ENCODE measurements around the gene ENDOU. TPM values are rescaled to one million over a fixed set of nuclear protein-coding genes. Genes with fewer than 3 reads are reported as not detected.

Gene ENDOU
- total and polyA plus RNA-seq, 5 experiments from 2014 or later, result not detected

GRCh38 chr12:47711448-47711847 lies 13.8 kb downstream of the ENDOU start:
- Mint-ChIP-seq H3K27me3 (no peaks in the 10 kb centered on the region), H3K36me3 (no peaks in the 10 kb centered on the region), H3K4me1 (peaks cover 23 to 67% (median 37%) of the 10 kb centered on the region in 4 donors), H3K27ac (peak overlapping the region in 1 of 10 donors; percentile 11), H3K9me3 (no peaks in the 10 kb centered on the region), H3K4me3 (no peak overlapping the region)
- POLR2A ChIA-PET, result interaction anchor here (0.6 to 1.2 kb wide), 2 partner anchors 30 to 128 kb away, joined by 3 to 5 read pairs; no protein-coding TSS in a partner anchor
- no peak for DNase-seq
- no peak for ATAC-seq

- POLR2A ChIA-PET, result no interaction called here
- peaks cover 23 to 64% (median 36%) of the 10 kb centered on the region in 4 donors for H3K4me1 Mint-ChIP-seq
- peak overlapping the region in 2 of 10 donors; percentile 41 to 94 for H3K27ac Mint-ChIP-seq
Measured at GRCh38 chr12:47710278-47710677, 15.0 kb downstream of the ENDOU start.

GRCh38 chr12:47709671-47710070 lies 15.6 kb downstream of the ENDOU start:
- DNase-seq (no peak), ATAC-seq (no peak)
- no peaks in the 10 kb centered on the region for H3K27me3 Mint-ChIP-seq
- H3K36me3 Mint-ChIP-seq, result no peaks in the 10 kb centered on the region
- H3K27ac Mint-ChIP-seq, result peak overlapping the region in 5 of 10 donors; percentile 23 to 94 (median 48)
- H3K4me3 Mint-ChIP-seq, result peak overlapping the region in 1 of 10 donors; percentile 10
- H3K4me1 Mint-ChIP-seq, result peaks cover 25 to 64% (median 39%) of the 10 kb centered on the region in 4 donors
- no peaks in the 10 kb centered on the region for H3K9me3 Mint-ChIP-seq
- POLR2A ChIA-PET, result no interaction called here

More at GRCh38 chr12:47710278-47710677, 15.0 kb downstream of the ENDOU start:
- H3K9me3 Mint-ChIP-seq, result no peaks in the 10 kb centered on the region
- no peaks in the 10 kb centered on the region for H3K27me3 Mint-ChIP-seq
- peak overlapping the region in 1 of 10 donors; percentile 10 for H3K4me3 Mint-ChIP-seq
- ATAC-seq (no peak), DNase-seq (no peak)
- no peaks in the 10 kb centered on the region for H3K36me3 Mint-ChIP-seq

- H3K27ac Mint-ChIP-seq, result peak overlapping the region in 6 of 10 donors; percentile 9 to 94 (median 28)
- peak overlapping the region in 2 of 10 donors; percentile 11 to 60 for H3K4me3 Mint-ChIP-seq
- DNase-seq, result no peak
- H3K4me1 Mint-ChIP-seq, result peaks cover 25 to 61% (median 41%) of the 10 kb centered on the region in 4 donors
- no peaks in the 10 kb centered on the region for H3K27me3 Mint-ChIP-seq
- POLR2A ChIA-PET, result no interaction called here
- no peaks in the 10 kb centered on the region for H3K9me3 Mint-ChIP-seq
- no peaks in the 10 kb centered on the region for H3K36me3 Mint-ChIP-seq
- ATAC-seq, result no peak
Measured at GRCh38 chr12:47709237-47709636, 16.1 kb downstream of the ENDOU start.

- DNase-seq, result peak in 2 of 10 donors; percentile 26 to 28
- Mint-ChIP-seq H3K36me3 (peaks cover 0 to 11% (median 0%) of the 10 kb centered on the region in 3 donors), H3K4me1 (peaks cover 32 to 66% (median 53%) of the 10 kb centered on the region in 4 donors)
Measured at GRCh38 chr12:47707905-47708543, 17.3 kb downstream of the ENDOU start.

GRCh38 chr12:47707355-47707754 lies 17.9 kb downstream of the ENDOU start:
- H3K36me3 Mint-ChIP-seq, result peaks cover 0 to 14% (median 2%) of the 10 kb centered on the region in 3 donors

More at GRCh38 chr12:47707905-47708543, 17.3 kb downstream of the ENDOU start:
- H3K27ac Mint-ChIP-seq, result peak overlapping the region; percentile 78 to 94 (median 91)
- POLR2A ChIA-PET, result interaction anchor here (0.5 to 2.4 kb wide), 7 partner anchors 8 to 975 kb away, joined by 3 to 8 read pairs (median 3); partner anchors contain the start of gene ASB8
- H3K9me3 Mint-ChIP-seq, result no peaks in the 10 kb centered on the region
- peak overlapping the region; percentile 61 to 99 (median 72) for H3K4me3 Mint-ChIP-seq
- H3K27me3 Mint-ChIP-seq, result no peaks in the 10 kb centered on the region
- no peak for ATAC-seq

GRCh38 chr12:47705566-47706425 lies 19.5 kb downstream of the ENDOU start, which contains the start of gene RPAP3:
Gene RPAP3, minus strand, starts transcription at chr12:47706030. Its CDS starts 3,190 bp downstream, at chr12:47702840.
- Mint-ChIP-seq H3K36me3 (peaks cover 0 to 24% (median 2%) of the 10 kb centered on the region in 3 donors), H3K27me3 (no peaks in the 10 kb centered on the region), H3K9me3 (no peaks in the 10 kb centered on the region), H3K4me3 (peak within 1 kb of the TSS; percentile 91 to 99 (median 98)), H3K4me1 (peaks cover 33 to 76% (median 56%) of the 10 kb centered on the region in 4 donors), H3K27ac (peak within 1 kb of the TSS; percentile 91 to 100 (median 97))
- POLR2A ChIA-PET, result interaction anchor here (0.5 to 2.4 kb wide), 17 partner anchors 10 to 1716 kb away, joined by 3 to 8 read pairs (median 4); partner anchors contain the start of genes ASB8 and SLC48A1
- ATAC-seq, result peak; percentile 92 to 93
- DNase-seq, result peak; percentile 91 to 97 (median 95)

More at GRCh38 chr12:47707355-47707754, 17.9 kb downstream of the ENDOU start:
- Mint-ChIP-seq H3K27ac (peak overlapping the region; percentile 82 to 98 (median 91)), H3K27me3 (no peaks in the 10 kb centered on the region), H3K9me3 (no peaks in the 10 kb centered on the region), H3K4me3 (peak overlapping the region; percentile 38 to 99 (median 72)), H3K4me1 (peaks cover 32 to 70% (median 55%) of the 10 kb centered on the region in 4 donors)
- ATAC-seq (no peak), DNase-seq (no peak)
- POLR2A ChIA-PET, result interaction anchor here (0.6 to 2.4 kb wide), 6 partner anchors 8 to 976 kb away, joined by 3 to 8 read pairs (median 3); no protein-coding TSS in a partner anchor

- H3K27me3 Mint-ChIP-seq, result no peaks in the 10 kb centered on the region
- H3K4me3 Mint-ChIP-seq, result peak overlapping the region; percentile 84 to 99 (median 98)
- POLR2A ChIA-PET, result interaction anchor here (0.6 to 2.0 kb wide), 4 partner anchors 36 to 513 kb away, joined by 3 to 8 read pairs (median 6); partner anchors contain the start of gene SLC48A1
- no peaks in the 10 kb centered on the region for H3K9me3 Mint-ChIP-seq
- peak overlapping the region; percentile 21 to 98 (median 89) for H3K27ac Mint-ChIP-seq
- peaks cover 0 to 30% (median 2%) of the 10 kb centered on the region in 3 donors for H3K36me3 Mint-ChIP-seq
- DNase-seq (no peak), ATAC-seq (no peak)
- peaks cover 35 to 75% (median 58%) of the 10 kb centered on the region in 4 donors for H3K4me1 Mint-ChIP-seq
Measured at GRCh38 chr12:47705229-47705565, 20.1 kb downstream of the ENDOU start.

- ATAC-seq (no peak), DNase-seq (no peak)
- Mint-ChIP-seq H3K9me3 (no peaks in the 10 kb centered on the region), H3K4me3 (peak overlapping the region; percentile 84 to 99 (median 98)), H3K36me3 (peaks cover 0 to 34% (median 6%) of the 10 kb centered on the region in 3 donors), H3K27me3 (no peaks in the 10 kb centered on the region), H3K27ac (peak overlapping the region; percentile 21 to 96 (median 88)), H3K4me1 (peaks cover 35 to 72% (median 59%) of the 10 kb centered on the region in 4 donors)
- POLR2A ChIA-PET, result interaction anchor here (0.6 to 2.0 kb wide), 4 partner anchors 68 to 626 kb away, joined by 3 to 8 read pairs (median 4); partner anchors contain the start of genes PCED1B and SLC48A1
Measured at GRCh38 chr12:47704719-47705118, 20.6 kb downstream of the ENDOU start.

- Mint-ChIP-seq H3K4me3 (no peak overlapping the region), H3K27me3 (no peaks in the 10 kb centered on the region), H3K4me1 (peaks cover 21 to 57% (median 28%) of the 10 kb centered on the region in 4 donors), H3K36me3 (peaks cover 5 to 67% (median 20%) of the 10 kb centered on the region in 3 donors), H3K9me3 (no peaks in the 10 kb centered on the region), H3K27ac (peak overlapping the region in 1 of 10 donors; percentile 9)
- no peak for ATAC-seq
- POLR2A ChIA-PET, result no interaction called here
- DNase-seq, result no peak
Measured at GRCh38 chr12:47700263-47700662, 25.0 kb downstream of the ENDOU start.

GRCh38 chr12:47698631-47699030 lies 26.7 kb downstream of the ENDOU start:
- H3K27ac Mint-ChIP-seq, result no peak overlapping the region
- no peaks in the 10 kb centered on the region for H3K27me3 Mint-ChIP-seq
- POLR2A ChIA-PET, result interaction anchor here (0.6 kb wide), 1 partner anchor 794 kb away, joined by 3 read pairs; no protein-coding TSS in a partner anchor
- DNase-seq (no peak), ATAC-seq (no peak)
- H3K4me3 Mint-ChIP-seq, result no peak overlapping the region
- H3K36me3 Mint-ChIP-seq, result peaks cover 5 to 78% (median 25%) of the 10 kb centered on the region in 3 donors
- H3K9me3 Mint-ChIP-seq, result no peaks in the 10 kb centered on the region
- H3K4me1 Mint-ChIP-seq, result peaks cover 6 to 44% (median 20%) of the 10 kb centered on the region in 4 donors

GRCh38 chr12:47698055-47698454 lies 27.2 kb downstream of the ENDOU start:
- POLR2A ChIA-PET, result no interaction called here
- DNase-seq (no peak), ATAC-seq (no peak)
- H3K27me3 Mint-ChIP-seq, result no peaks in the 10 kb centered on the region
- peaks cover under 1 to 38% (median 16%) of the 10 kb centered on the region in 4 donors for H3K4me1 Mint-ChIP-seq
- H3K36me3 Mint-ChIP-seq, result peaks cover 5 to 78% (median 31%) of the 10 kb centered on the region in 3 donors
- H3K4me3 Mint-ChIP-seq, result no peak overlapping the region
- peak overlapping the region in 1 of 10 donors; percentile 39 for H3K27ac Mint-ChIP-seq
- H3K9me3 Mint-ChIP-seq, result no peaks in the 10 kb centered on the region
